Endothelial cell of umbilical vein (primary cell): Measurements from ENCODE around the gene SLC25A13. TPM values are rescaled to one million over a fixed set of nuclear protein-coding genes. Genes with fewer than 3 reads are reported as not detected.

ENCODE experiments used
- BruUV-seq: library from RNA; stranded (reverse); fragments of 400-500 nt; replicated peaks from 2 replicates; lab custom pipeline; 2021; lab: Mats Ljungman, UMichigan
- CTCF ChIA-PET: fragments of 300-600, 350-600 bp; sonication (Branson Sonifier 250); formaldehyde crosslinking; loops from one replicate; lab custom pipeline; 2021; ENCODE audit warnings: antibody characterized with exemption, inconsistent platforms; lab: Charles Lee
- POLR2A ChIA-PET: fragments of 300-600, 350-600 bp; sonication (Branson Sonifier 250); formaldehyde crosslinking; loops from one replicate; lab custom pipeline; 2021; ENCODE audit warnings: antibody characterized with exemption, inconsistent platforms; lab: Charles Lee
- DNase-seq: peaks from one replicate; pipeline ENCODE4 v3.0.0-alpha.2; 2011; ENCODE audit warnings: low read depth, low spot score
- FAIRE-seq: peaks from 2 replicates; lab custom pipeline; 2011; peaks lifted over from hg19 to GRCh38; lab: Jason Lieb, UNC
- H2AFZ ChIP-seq: 2 replicates; pipeline ENCODE4 v1.6.0; 2012; ENCODE audit warnings: low read depth, low read length, control low read depth, inconsistent platforms
- H3K27ac ChIP-seq: 2 replicates; pipeline ENCODE4 v1.5.1; 2011; ENCODE audit warnings: low read depth, mild to moderate bottlenecking, control low read depth, low read length, moderate library complexity; ENCODE audit not compliant: insufficient read depth
- H3K27me3 ChIP-seq, 2 experiments: 2 replicates each; pipeline versions ENCODE4 v1.6.0 to v1.6.1; 2011; ENCODE audit warnings: low read length in 2 of 2, mixed read lengths in 1 of 2; ENCODE audit not compliant: control insufficient read depth in 2 of 2, insufficient read depth in 2 of 2
- H3K36me3 ChIP-seq, 2 experiments: 2 replicates in 1 of 2; 3 replicates in 1 of 2; pipeline ENCODE4 v1.5.1; 2011; ENCODE audit warnings: low read length in 2 of 2, mild to moderate bottlenecking in 1 of 2, moderate library complexity in 1 of 2; ENCODE audit not compliant: control insufficient read depth in 2 of 2, insufficient read depth in 2 of 2; ENCODE audit errors: extremely low read depth in 1 of 2
- H3K4me1 ChIP-seq: 3 replicates; pipeline ENCODE4 v1.5.1; 2011; ENCODE audit warnings: mild to moderate bottlenecking, low read length; ENCODE audit not compliant: control insufficient read depth, insufficient read depth; ENCODE audit errors: extremely low read depth
- H3K4me2 ChIP-seq: 2 replicates; pipeline ENCODE4 v1.6.1; 2011; ENCODE audit warnings: low read length, control low read depth, mixed read lengths; ENCODE audit not compliant: insufficient read depth
- H3K4me3 ChIP-seq, 3 experiments: fragments of 200-600 bp in 1 of 3; sonication (generic), shearing (Covaris generic) in 1 of 3; replicated peaks in 1 of 3; 2 replicates each; pipeline ENCODE4 v1.5.1; 2011 to 2016; ENCODE audit warnings: control low read depth in 3 of 3, low read length in 3 of 3, mild to moderate bottlenecking in 2 of 3, inconsistent platforms in 1 of 3, low read depth in 1 of 3, moderate library complexity in 1 of 3; ENCODE audit not compliant: insufficient read depth in 1 of 3
- H3K79me2 ChIP-seq: 2 replicates; pipeline ENCODE4 v1.6.0; 2012; ENCODE audit warnings: low read length, inconsistent platforms; ENCODE audit not compliant: control insufficient read depth, insufficient read depth
- H3K9ac ChIP-seq: replicated peaks from 2 replicates; pipeline ENCODE3; 2011; ENCODE audit warnings: low read length, control low read depth; ENCODE audit not compliant: insufficient read depth; ENCODE audit errors: extremely low read depth
- H3K9me1 ChIP-seq: replicated peaks from 3 replicates; pipeline ENCODE4 v1.6.0; 2011; ENCODE audit warnings: mild to moderate bottlenecking, low read length; ENCODE audit not compliant: control insufficient read depth, insufficient read depth; ENCODE audit errors: extremely low read depth
- H3K9me3 ChIP-seq: replicated peaks from 2 replicates; pipeline ENCODE4 v1.5.1; 2012; ENCODE audit warnings: low read length, inconsistent platforms; ENCODE audit not compliant: control insufficient read depth, insufficient read depth
- H4K20me1 ChIP-seq: replicated peaks from 2 replicates; pipeline ENCODE3; 2011; ENCODE audit warnings: mild to moderate bottlenecking, low read length; ENCODE audit not compliant: control insufficient read depth, insufficient read depth; ENCODE audit errors: extremely low read depth
- EZH2 ChIP-seq: IDR thresholded peaks from 2 replicates; pipeline ENCODE4 v1.6.1; 2012; ENCODE audit warnings: borderline replicate concordance, low read depth, mild to moderate bottlenecking, moderate library complexity, low read length, inconsistent platforms; ENCODE audit not compliant: severe bottlenecking
- FOS ChIP-seq: IDR thresholded peaks from 2 replicates; pipeline ENCODE4 v1.6.1; 2011; ENCODE audit warnings: mild to moderate bottlenecking, low read length, moderate library complexity, borderline replicate concordance; ENCODE audit not compliant: insufficient read depth
- GATA2 ChIP-seq: IDR thresholded peaks from 2 replicates; pipeline ENCODE4 v1.7.0; 2011; ENCODE audit warnings: low read depth, mild to moderate bottlenecking, moderate library complexity, mixed read lengths, low read length; ENCODE audit not compliant: insufficient read length, insufficient read depth
- JUN ChIP-seq: IDR thresholded peaks from 2 replicates; pipeline ENCODE4 v1.6.1; 2011; ENCODE audit warnings: borderline replicate concordance, low read depth; ENCODE audit not compliant: insufficient read length, insufficient read depth
- MYC ChIP-seq: IDR thresholded peaks from one replicate; pipeline ENCODE4 v1.6.1; 2011; ENCODE audit warnings: mild to moderate bottlenecking, low read depth, low read length
- POLR2A ChIP-seq: IDR thresholded peaks from 2 replicates; pipeline ENCODE4 v1.6.1; 2012; ENCODE audit warnings: low read depth, mild to moderate bottlenecking, control low read depth, low read length
- POLR2AphosphoS5 ChIP-seq: IDR thresholded peaks from 2 replicates; pipeline ENCODE4 v1.6.1; 2012; ENCODE audit warnings: low read depth, mild to moderate bottlenecking, control low read depth, low read length, moderate library complexity; ENCODE audit not compliant: insufficient read depth
- dilution Hi-C: fragments of 300-500 bp; cut with MboI; formaldehyde crosslinking; loops from one replicate; pipeline ENCODE4 v1.15.0; 2019; ENCODE audit warnings: low sequenced_read_pairs; ENCODE audit not compliant: extremely low pct_ligation_motif_present
- intact Hi-C: fragments of 100-400 bp; cut with micrococcal nuclease; formaldehyde crosslinking; loops from one replicate; pipeline ENCODE4 v1.10.0; 2022
- polyA plus RNA-seq, 4 experiments: library from polyadenylated mRNA; depleted of rRNA in 3 of 4; stranded (reverse) in 3 of 4; unstranded in 1 of 4; fragments of >200 nt; gene quantifications; 2 replicates each; pipeline versions ENCODE4 v1.2.1 to v1.2.3, GENCODE V29; 2011 to 2012; ENCODE audit warnings: missing spikeins in 1 of 4
- total RNA-seq: library from RNA; stranded (reverse); gene quantifications from 2 replicates; pipeline ENCODE4 v1.2.3, GENCODE V29; 2021
- TF ChIP-seq, protein P1 (sequence below): IDR thresholded peaks from 2 replicates; pipeline ENCODE4 v1.6.1; 2011; ENCODE audit not compliant: insufficient read depth, insufficient read length
- TF ChIP-seq, protein P2 (sequence below), 2 donors: IDR thresholded peaks; 1 replicate in 1 of 2; 2 replicates in 1 of 2; pipeline ENCODE4 v1.5.1; 2011; ENCODE audit warnings: low read length in 2 of 2, mild to moderate bottlenecking in 2 of 2, moderate library complexity in 2 of 2, control low read depth in 1 of 2, inconsistent platforms in 1 of 2, low read depth in 1 of 2; ENCODE audit not compliant: insufficient read depth in 1 of 2; ENCODE audit errors: extremely low read depth in 1 of 2

Gene SLC25A13
- total and polyA plus RNA-seq, 2 donors (not counting 3 experiments of a cell fraction or from before 2014, with no cell fraction given): 13.2 to 34.4 TPM

DNA sequence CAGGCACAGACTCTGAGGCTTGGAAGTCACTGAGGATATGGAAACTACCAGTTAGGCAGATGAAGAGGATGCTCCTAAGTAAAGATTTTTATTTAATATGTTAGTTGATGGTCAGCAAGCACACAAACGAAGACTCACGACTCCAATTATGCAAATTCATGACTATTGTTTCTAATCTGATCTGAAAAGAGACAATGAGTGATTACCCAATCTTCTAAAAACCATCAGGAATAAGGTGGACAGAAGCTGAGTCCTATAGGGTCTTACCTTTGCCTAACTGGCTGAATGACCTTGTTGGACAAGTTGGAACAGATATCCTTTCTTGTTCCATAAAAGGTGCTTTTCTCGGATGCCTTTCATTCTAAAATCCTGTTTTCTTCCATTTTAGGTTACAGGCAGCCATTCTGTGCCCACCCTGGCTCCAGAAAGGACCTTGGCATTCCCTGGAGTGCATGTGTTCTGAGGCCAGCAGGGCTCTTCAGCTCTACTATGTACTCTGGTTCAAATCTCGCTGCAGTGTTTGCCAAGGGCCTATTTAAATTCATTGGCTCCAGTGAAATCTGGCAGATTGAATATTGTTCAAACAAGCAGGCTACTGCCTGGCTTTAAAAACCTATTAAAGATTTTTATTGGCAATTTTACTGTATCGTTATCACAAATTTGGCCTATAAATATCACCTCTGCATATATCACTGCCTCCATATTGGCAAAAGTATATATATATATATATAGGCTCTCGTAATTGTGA lies 77.5 kb downstream of the SLC25A13 start:
- Histone ChIP-seq H3K4me2 (no peak overlapping the region), H3K4me1 (no peaks in the 10 kb centered on the region), H3K9me3 (no peaks in the 10 kb centered on the region), H3K9me1 (no peaks in the 10 kb centered on the region), H3K27me3 (no peaks in the 10 kb centered on the region), H2AFZ (no peak overlapping the region), H3K27ac (no peak overlapping the region), H4K20me1 (no peaks in the 10 kb centered on the region), H3K79me2 (no peaks in the 10 kb centered on the region), H3K36me3 (no peaks in the 10 kb centered on the region), H3K4me3 (no peak overlapping the region), H3K9ac (no peak overlapping the region)
- intact Hi-C loops: no loop called here
- POLR2A ChIA-PET: no interaction called here
- DNase-seq: no peak
- TF ChIP-seq, protein P1, sequence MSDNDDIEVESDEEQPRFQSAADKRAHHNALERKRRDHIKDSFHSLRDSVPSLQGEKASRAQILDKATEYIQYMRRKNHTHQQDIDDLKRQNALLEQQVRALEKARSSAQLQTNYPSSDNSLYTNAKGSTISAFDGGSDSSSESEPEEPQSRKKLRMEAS: no peak
- TF ChIP-seq POLR2A (no peak), GATA2 (no peak), POLR2AphosphoS5 (no peak), JUN (no peak), MYC (no peak), FOS (no peak), EZH2 (no peak)
- TF ChIP-seq, protein P2, sequence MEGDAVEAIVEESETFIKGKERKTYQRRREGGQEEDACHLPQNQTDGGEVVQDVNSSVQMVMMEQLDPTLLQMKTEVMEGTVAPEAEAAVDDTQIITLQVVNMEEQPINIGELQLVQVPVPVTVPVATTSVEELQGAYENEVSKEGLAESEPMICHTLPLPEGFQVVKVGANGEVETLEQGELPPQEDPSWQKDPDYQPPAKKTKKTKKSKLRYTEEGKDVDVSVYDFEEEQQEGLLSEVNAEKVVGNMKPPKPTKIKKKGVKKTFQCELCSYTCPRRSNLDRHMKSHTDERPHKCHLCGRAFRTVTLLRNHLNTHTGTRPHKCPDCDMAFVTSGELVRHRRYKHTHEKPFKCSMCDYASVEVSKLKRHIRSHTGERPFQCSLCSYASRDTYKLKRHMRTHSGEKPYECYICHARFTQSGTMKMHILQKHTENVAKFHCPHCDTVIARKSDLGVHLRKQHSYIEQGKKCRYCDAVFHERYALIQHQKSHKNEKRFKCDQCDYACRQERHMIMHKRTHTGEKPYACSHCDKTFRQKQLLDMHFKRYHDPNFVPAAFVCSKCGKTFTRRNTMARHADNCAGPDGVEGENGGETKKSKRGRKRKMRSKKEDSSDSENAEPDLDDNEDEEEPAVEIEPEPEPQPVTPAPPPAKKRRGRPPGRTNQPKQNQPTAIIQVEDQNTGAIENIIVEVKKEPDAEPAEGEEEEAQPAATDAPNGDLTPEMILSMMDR (IDR thresholded peaks at IDR 0.05; ENCODE audit: extremely low read depth in 1 of 2, insufficient read depth in 1 of 2, low read depth in 1 of 2, low read length in 2 of 2): no peak
- dilution Hi-C loops: no loop called here
- CTCF ChIA-PET: interaction anchor here (1.9 kb wide), 1 partner anchor 783 kb away, joined by 4 read pairs; no protein-coding TSS in a partner anchor
- no peak for FAIRE-seq
- no TSS peak for BruUV-seq
